ENCODE measurements around the gene CELF4. TPM values are rescaled to one million over a fixed set of nuclear protein-coding genes. Genes with fewer than 3 reads are reported as not detected.

The CELF4 gene
- total RNA-seq, 1 experiment from 2014 or later, result not detected

DNA sequence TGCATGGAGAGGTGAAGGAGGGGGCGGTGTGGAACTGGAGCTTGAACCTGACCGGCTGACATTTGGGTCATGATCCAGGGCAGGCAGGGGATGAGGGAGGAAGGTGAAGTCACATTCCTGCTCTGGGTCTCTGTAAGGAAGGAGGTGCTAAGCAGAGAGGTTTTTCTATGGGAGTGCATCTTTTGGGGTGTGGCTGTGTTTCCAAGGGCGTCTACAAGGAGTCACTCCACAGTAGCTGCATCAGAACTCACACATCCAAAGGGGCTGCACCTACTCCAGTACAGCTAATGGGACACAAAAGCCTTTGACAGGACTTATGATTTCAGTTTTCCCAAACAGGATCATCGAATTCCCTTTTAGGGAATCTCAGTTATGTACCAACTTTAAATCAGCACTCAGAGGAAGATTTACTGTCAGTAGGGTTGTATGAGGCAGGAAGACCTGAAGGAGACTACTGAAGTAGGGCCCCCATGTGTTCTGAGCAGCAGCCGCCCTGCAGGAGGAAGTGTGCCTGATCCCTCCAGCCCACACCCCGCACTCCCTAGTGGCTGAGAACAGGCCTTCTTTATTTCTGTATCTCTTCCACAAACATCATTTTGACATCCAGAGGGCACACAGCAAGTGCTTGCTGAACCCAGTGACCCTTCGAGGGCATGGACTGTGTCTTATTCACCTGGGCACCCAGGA lies 137.2 kb downstream of the CELF4 start:
- Histone ChIP-seq H3K27ac (ENCODE audit: low read length) (no peak overlapping the region), H3K4me1 (ENCODE audit: control insufficient read depth, insufficient read depth, low read length) (no peaks in the 10 kb centered on the region), H3K9me3 (ENCODE audit: control insufficient read depth, insufficient read depth, low read depth, low read length) (no peaks in the 10 kb centered on the region), H3K4me3 (ENCODE audit: low read depth in 2 of 2, low read length in 2 of 2) (no peak overlapping the region), H3K36me3 (ENCODE audit: control insufficient read depth, insufficient read depth, low read length) (no peaks in the 10 kb centered on the region), H3K27me3 (ENCODE audit: control insufficient read depth, insufficient read depth, low read length) (no peaks in the 10 kb centered on the region)
- DNase-seq (ENCODE audit: low read depth, low spot score), result no peak
- in situ Hi-C loops (cut with HindIII; ENCODE audit: low pct_unique_long_range_greater_than_20kb, low sequenced_read_pairs) (no loop called here), intact Hi-C loops (cut with micrococcal nuclease; ENCODE audit: unreplicated experiment) (no loop called here)
- CTCF ChIA-PET, result no interaction called here
- no peak for TF ChIP-seq REST (IDR thresholded peaks at IDR 0.05; ENCODE audit: insufficient read depth in 1 of 2, low read depth in 2 of 2, low read length in 1 of 2)
- TF ChIP-seq SIN3A (IDR thresholded peaks at IDR 0.05; ENCODE audit: borderline replicate concordance, insufficient read depth, low read depth, low read length), result no peak
- TF ChIP-seq POLR2AphosphoS5 (IDR thresholded peaks at IDR 0.05; ENCODE audit: low read depth, low read length), result no peak
- no peak for TF ChIP-seq TCF7L2 (IDR thresholded peaks at IDR 0.05; ENCODE audit: low read depth, low read length)
- TF ChIP-seq CTCF (IDR thresholded peaks at IDR 0.05), result no peak
- POLR2A ChIA-PET, result no interaction called here
- ATAC-seq, result no peak; the same call in 1 of the 2 replicates
- BruUV-seq (replicated peaks), result no TSS peak

- ChIA-PET POLR2A (no interaction called here), CTCF (no interaction called here)
- no peak for DNase-seq (ENCODE audit: low read depth, low spot score)
- no peak for TF ChIP-seq SIN3A (IDR thresholded peaks at IDR 0.05; ENCODE audit: borderline replicate concordance, insufficient read depth, low read depth, low read length)
- TF ChIP-seq REST (IDR thresholded peaks at IDR 0.05; ENCODE audit: insufficient read depth in 1 of 2, low read depth in 2 of 2, low read length in 1 of 2), result no peak
- no peak for TF ChIP-seq CTCF (IDR thresholded peaks at IDR 0.05)
- no peak for TF ChIP-seq TCF7L2 (IDR thresholded peaks at IDR 0.05; ENCODE audit: low read depth, low read length)
- no peak for TF ChIP-seq POLR2AphosphoS5 (IDR thresholded peaks at IDR 0.05; ENCODE audit: low read depth, low read length)
- Histone ChIP-seq H3K9me3 (ENCODE audit: control insufficient read depth, insufficient read depth, low read depth, low read length) (no peaks in the 10 kb centered on the region), H3K27me3 (ENCODE audit: control insufficient read depth, insufficient read depth, low read length) (no peaks in the 10 kb centered on the region), H3K36me3 (ENCODE audit: control insufficient read depth, insufficient read depth, low read length) (no peaks in the 10 kb centered on the region), H3K4me3 (ENCODE audit: low read depth in 2 of 2, low read length in 2 of 2) (no peak overlapping the region), H3K27ac (ENCODE audit: low read length) (no peak overlapping the region), H3K4me1 (ENCODE audit: control insufficient read depth, insufficient read depth, low read length) (no peaks in the 10 kb centered on the region)
- intact Hi-C loops (cut with micrococcal nuclease; ENCODE audit: unreplicated experiment) (no loop called here), in situ Hi-C loops (cut with HindIII; ENCODE audit: low pct_unique_long_range_greater_than_20kb, low sequenced_read_pairs) (no loop called here)
- ATAC-seq, result no peak
- no TSS peak for BruUV-seq (replicated peaks)
These were observed 139.0 kb downstream of the CELF4 start for GRCh38 chr18:37426586-37426985.
